HEK293 (cell line): ENCODE results near the gene KCNQ1.

Experiments
- CTCF ChIA-PET: fragments of 350-600 bp; formaldehyde crosslinking; extraction: SDS; loops from one replicate; lab custom pipeline; 2021; ENCODE audit warnings: antibody characterized with exemption; lab: Yijun Ruan, JAX
- POLR2A ChIA-PET: fragments of 300-600 bp; formaldehyde crosslinking; extraction: SDS; loops from one replicate; lab custom pipeline; 2020; ENCODE audit warnings: antibody characterized with exemption, inconsistent platforms; lab: Yijun Ruan, JAX
- H3K27ac ChIP-seq: fragments of 200-500 bp; sonication (Bioruptor generic); 2 replicates; pipeline ENCODE4 v1.5.1; 2014; ENCODE audit warnings: low read depth, low read length, control low read depth, inconsistent platforms; ENCODE audit errors: extremely low read depth
- H3K36me3 ChIP-seq, 2 experiments: fragments of 200-500 bp in 1 of 2; sonication (Bioruptor generic) in 1 of 2; 1 replicate in 1 of 2; 2 replicates in 1 of 2; pipeline ENCODE4 v1.5.1; 2014 to 2017; ENCODE audit warnings: inconsistent platforms in 2 of 2, low read length in 2 of 2; ENCODE audit not compliant: control insufficient read depth in 2 of 2, insufficient read depth in 1 of 2
- H3K4me1 ChIP-seq: fragments of 200-500 bp; sonication (Bioruptor generic); 2 replicates; pipeline ENCODE4 v1.5.1; 2014; ENCODE audit warnings: mild to moderate bottlenecking, low read length, inconsistent platforms; ENCODE audit not compliant: control insufficient read depth, insufficient read depth
- H3K4me3 ChIP-seq: 2 replicates; pipeline ENCODE4 v1.5.1; 2011; ENCODE audit warnings: low read depth, mild to moderate bottlenecking, control low read depth, low read length, moderate library complexity
- H3K9me3 ChIP-seq: fragments of 200-500 bp; sonication (Bioruptor generic); 2 replicates; pipeline ENCODE4 v1.5.1; 2014; ENCODE audit warnings: low read depth, low read length, inconsistent platforms; ENCODE audit not compliant: control insufficient read depth, insufficient read depth
- ATF2 ChIP-seq: fragments of 450-650 bp; formaldehyde crosslinking; IDR thresholded peaks from 2 replicates; pipeline ENCODE4 v1.5.1; 2016; ENCODE audit warnings: missing biosample characterization, missing genetic modification characterization, low read depth
- EGR2 ChIP-seq: fragments of 450-650 bp; formaldehyde crosslinking; IDR thresholded peaks from 2 replicates; pipeline ENCODE4 v1.5.1; 2016; ENCODE audit warnings: low read depth, missing biosample characterization, missing genetic modification characterization
- GLI2 ChIP-seq: fragments of 450-650 bp; formaldehyde crosslinking; IDR thresholded peaks from 2 replicates; pipeline ENCODE4; 2017; ENCODE audit warnings: missing biosample characterization, missing genetic modification characterization, low read depth, borderline replicate concordance
- GLIS2 ChIP-seq: fragments of 450-650 bp; formaldehyde crosslinking; IDR thresholded peaks from 2 replicates; pipeline ENCODE4 v1.5.1; 2016; ENCODE audit warnings: missing biosample characterization, missing genetic modification characterization
- HIC1 ChIP-seq: fragments of 450-650 bp; formaldehyde crosslinking; IDR thresholded peaks from 2 replicates; pipeline ENCODE4 v1.5.1; 2016; ENCODE audit warnings: missing biosample characterization, missing genetic modification characterization
- INSM2 ChIP-seq: fragments of 450-650 bp; formaldehyde crosslinking; IDR thresholded peaks from 2 replicates; pipeline ENCODE4 v1.5.1; 2016; ENCODE audit warnings: missing biosample characterization, missing genetic modification characterization
- KLF9 ChIP-seq: fragments of 450-650 bp; formaldehyde crosslinking; IDR thresholded peaks from 2 replicates; pipeline ENCODE4 v1.5.1; 2016; ENCODE audit warnings: missing biosample characterization, missing genetic modification characterization, low read depth
- ZBTB26 ChIP-seq: fragments of 450-650 bp; formaldehyde crosslinking; optimal IDR thresholded peaks from 2 replicates; pipeline ENCODE3; 2016; ENCODE audit warnings: missing biosample characterization, mild to moderate bottlenecking, missing genetic modification characterization
- ZBTB48 ChIP-seq: fragments of 450-650 bp; formaldehyde crosslinking; IDR thresholded peaks from 2 replicates; pipeline ENCODE4 v1.5.1; 2016; ENCODE audit warnings: missing biosample characterization, missing genetic modification characterization
- ZBTB7A ChIP-seq: fragments of 450-650 bp; formaldehyde crosslinking; IDR thresholded peaks from 2 replicates; pipeline ENCODE4 v1.5.1; 2016; ENCODE audit warnings: low read depth, missing biosample characterization, missing genetic modification characterization
- ZEB2 ChIP-seq: fragments of 450-650 bp; formaldehyde crosslinking; IDR thresholded peaks from 2 replicates; pipeline ENCODE4 v1.5.1; 2016; ENCODE audit warnings: missing biosample characterization, missing genetic modification characterization
- ZFHX2 ChIP-seq: fragments of 450-650 bp; formaldehyde crosslinking; conservative IDR thresholded peaks from 2 replicates; pipeline ENCODE4 v1.5.1; 2016; ENCODE audit warnings: missing biosample characterization, missing genetic modification characterization
- ZNF146 ChIP-seq: fragments of 450-650 bp; formaldehyde crosslinking; IDR thresholded peaks from 2 replicates; pipeline ENCODE4 v1.5.1; 2016; ENCODE audit warnings: missing biosample characterization, missing genetic modification characterization
- ZNF221 ChIP-seq: fragments of 450-650 bp; formaldehyde crosslinking; IDR thresholded peaks from 2 replicates; pipeline ENCODE4 v1.5.1; 2017; ENCODE audit warnings: missing biosample characterization, missing genetic modification characterization, borderline replicate concordance
- ZNF302 ChIP-seq: fragments of 450-650 bp; formaldehyde crosslinking; IDR thresholded peaks from 2 replicates; pipeline ENCODE4 v1.5.1; 2016; ENCODE audit warnings: missing biosample characterization, missing genetic modification characterization, low read depth
- ZNF335 ChIP-seq: fragments of 450-650 bp; formaldehyde crosslinking; conservative IDR thresholded peaks from 2 replicates; pipeline ENCODE4 v1.5.1; 2016; ENCODE audit warnings: missing biosample characterization, missing genetic modification characterization
- ZNF391 ChIP-seq: fragments of 450-650 bp; formaldehyde crosslinking; IDR thresholded peaks from 2 replicates; pipeline ENCODE4 v1.5.1; 2016; ENCODE audit warnings: low read depth, missing biosample characterization, missing genetic modification characterization, borderline replicate concordance
- ZNF394 ChIP-seq: fragments of 450-650 bp; formaldehyde crosslinking; IDR thresholded peaks from 2 replicates; pipeline ENCODE4 v1.5.1; 2016; ENCODE audit warnings: missing biosample characterization, missing genetic modification characterization, mild to moderate bottlenecking, moderate library complexity, borderline replicate concordance
- ZNF580 ChIP-seq: fragments of 450-650 bp; formaldehyde crosslinking; IDR thresholded peaks from 2 replicates; pipeline ENCODE4 v1.5.1; 2016; ENCODE audit warnings: missing biosample characterization, missing genetic modification characterization
- ZNF658 ChIP-seq: fragments of 450-650 bp; formaldehyde crosslinking; IDR thresholded peaks from 2 replicates; pipeline ENCODE4; 2016; ENCODE audit warnings: missing biosample characterization, missing genetic modification characterization
- ZNF791 ChIP-seq: fragments of 450-650 bp; formaldehyde crosslinking; IDR thresholded peaks from 2 replicates; pipeline ENCODE4 v1.5.1; 2016; ENCODE audit warnings: missing biosample characterization, missing genetic modification characterization
- ZNF837 ChIP-seq: fragments of 450-650 bp; formaldehyde crosslinking; IDR thresholded peaks from 2 replicates; pipeline ENCODE4 v1.5.1; 2016; ENCODE audit warnings: missing biosample characterization, missing genetic modification characterization
- ZSCAN30 ChIP-seq: fragments of 450-650 bp; IDR thresholded peaks from 2 replicates; pipeline ENCODE4 v1.5.1; 2018; ENCODE audit warnings: missing biosample characterization, mild to moderate bottlenecking, missing genetic modification characterization, moderate library complexity

Gene KCNQ1

GRCh38 chr11:2794046-2794967 lies 349.5 kb downstream of the KCNQ1 start:
- POLR2A ChIA-PET, result interaction anchor here (0.7 kb wide), 1 partner anchor 94 kb away, joined by 5 read pairs; the partner anchor contains the start of gene KCNQ1OT1
- CTCF ChIA-PET, result no interaction called here

GRCh38 chr11:2794968-2795322 lies 350.1 kb downstream of the KCNQ1 start:
- H3K4me3 ChIP-seq, result no peak overlapping the region
- H3K4me1 ChIP-seq, result no peaks in the 10 kb centered on the region
- no peaks in the 10 kb centered on the region for H3K36me3 ChIP-seq
- H3K9me3 ChIP-seq, result no peaks in the 10 kb centered on the region
- TF ChIP-seq ZFHX2 (tag by site-specific recombination), result peak; percentile 15; the same call in 1 of the 2 replicates
- no peak for TF ChIP-seq GLI2 (tag by site-specific recombination)
- POLR2A ChIA-PET, result interaction anchor here (0.7 kb wide), 1 partner anchor 95 kb away, joined by 5 read pairs; the partner anchor contains the start of gene KCNQ1OT1
- no peak overlapping the region for H3K27ac ChIP-seq
- CTCF ChIA-PET, result interaction anchor here (0.5 kb wide), 1 partner anchor 8 kb away, joined by 4 read pairs; no protein-coding TSS in a partner anchor

More at GRCh38 chr11:2794046-2794967, 349.5 kb downstream of the KCNQ1 start:
- TF ChIP-seq ZNF391 (tag by site-specific recombination) (no peak), GLIS2 (tag by site-specific recombination) (no peak), ZEB2 (tag by site-specific recombination) (no peak), ZBTB48 (tag by site-specific recombination) (no peak), ZNF335 (tag by site-specific recombination) (no peak), INSM2 (tag by site-specific recombination) (no peak), ZNF658 (tag by site-specific recombination) (no peak), ZSCAN30 (tag by site-specific recombination) (no peak), HIC1 (tag by site-specific recombination) (no peak), ZNF302 (tag by site-specific recombination) (no peak), ZNF221 (tag by site-specific recombination) (no peak), ZNF791 (tag by site-specific recombination) (no peak), ZNF580 (tag by site-specific recombination) (no peak)
- Histone ChIP-seq H3K36me3 (no peaks in the 10 kb centered on the region), H3K27ac (no peak overlapping the region), H3K4me1 (no peaks in the 10 kb centered on the region), H3K4me3 (no peak overlapping the region), H3K9me3 (no peaks in the 10 kb centered on the region)

GRCh38 chr11:2795491-2795991 lies 350.7 kb downstream of the KCNQ1 start:
- H3K27ac ChIP-seq, result no peak overlapping the region
- H3K36me3 ChIP-seq, result no peaks in the 10 kb centered on the region
- CTCF ChIA-PET, result interaction anchor here (0.5 kb wide), 1 partner anchor 8 kb away, joined by 4 read pairs; no protein-coding TSS in a partner anchor
- H3K9me3 ChIP-seq, result no peaks in the 10 kb centered on the region
- no peak overlapping the region for H3K4me3 ChIP-seq
- POLR2A ChIA-PET, result interaction anchor here (0.7 kb wide), 1 partner anchor 96 kb away, joined by 5 read pairs; the partner anchor contains the start of gene KCNQ1OT1
- H3K4me1 ChIP-seq, result no peaks in the 10 kb centered on the region
- TF ChIP-seq ZBTB26 (no peak), EGR2 (no peak), ZNF146 (no peak), ATF2 (tag by site-specific recombination) (no peak), ZNF837 (tag by site-specific recombination) (no peak), ZNF791 (tag by site-specific recombination) (no peak), KLF9 (no peak), ZNF394 (tag by site-specific recombination) (no peak), ZBTB7A (no peak)
